ENCODE results near the gene PCAT6. TPM values are rescaled to one million over a fixed set of nuclear protein-coding genes. Genes with fewer than 3 reads are reported as not detected.

Gene PCAT6
- total RNA-seq, 1 experiment from 2014 or later = 4.8 TPM

DNA sequence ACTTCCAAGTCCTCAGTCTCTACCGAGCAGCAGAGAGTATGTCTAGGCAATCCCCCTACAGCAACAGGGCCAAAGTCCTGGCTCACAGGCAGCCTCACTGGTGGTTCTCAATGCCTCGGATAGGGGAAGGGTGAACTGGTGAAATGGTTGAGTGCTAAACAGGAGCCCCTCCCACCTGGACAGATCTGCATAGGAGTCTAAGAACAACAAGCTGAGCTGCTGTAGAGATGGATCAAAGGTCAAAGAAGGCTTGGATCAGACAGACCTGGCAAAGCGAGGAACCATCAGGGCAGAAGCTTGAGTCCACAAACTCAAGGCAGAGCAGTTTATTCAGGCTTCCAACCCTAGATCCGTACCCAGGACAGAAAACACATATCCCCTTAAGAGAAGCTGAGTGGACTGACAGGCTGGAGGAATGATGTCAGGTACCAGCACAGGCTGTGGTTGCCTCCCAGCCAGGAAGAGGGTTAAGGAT lies 46.4 kb downstream of the PCAT6 start:
- Histone ChIP-seq H3K9ac (ENCODE audit: extremely low read depth, insufficient read length, low read length) (no peak overlapping the region), H3K79me2 (ENCODE audit: insufficient read depth, low read length) (peaks cover 3% of the 10 kb centered on the region; the same call in 1 of the 2 replicates), H3K27ac (ENCODE audit: insufficient read length, low read depth, low read length) (no peak overlapping the region), H2BK5ac (ENCODE audit: insufficient read length, low read length) (no peak overlapping the region), H3T11ph (ENCODE audit: low read length) (no peak overlapping the region), H3K23ac (ENCODE audit: insufficient read length, low read depth, low read length) (no peak overlapping the region), H4K20me1 (ENCODE audit: control insufficient read depth, insufficient read depth, insufficient read length) (no peaks in the 10 kb centered on the region), H3K56ac (ENCODE audit: insufficient read length, low read depth, low read length) (no peak overlapping the region), H3K9me3 (ENCODE audit: control insufficient read depth, low read depth, low read length) (no peaks in the 10 kb centered on the region), H4K8ac (replicated peaks; ENCODE audit: insufficient read length, low read depth, low read length) (no peak overlapping the region), H2BK120ac (ENCODE audit: low read depth, low read length, poor library complexity, severe bottlenecking) (no peak overlapping the region), H3K4me2 (ENCODE audit: insufficient read depth, insufficient read length, low read length) (no peak overlapping the region), H2BK20ac (ENCODE audit: low read depth, low read length, poor library complexity, severe bottlenecking) (no peak overlapping the region), H2AFZ (ENCODE audit: low read length) (no peak overlapping the region), H2BK15ac (ENCODE audit: low read depth, low read length) (no peak overlapping the region), H3K18ac (ENCODE audit: insufficient read length, low read depth, low read length) (no peak overlapping the region), H3K4ac (ENCODE audit: low read depth, low read length) (no peak overlapping the region), H4K91ac (ENCODE audit: insufficient read length, low read depth, low read length) (no peak overlapping the region), H3K23me2 (ENCODE audit: insufficient read length, low read depth, low read length, poor library complexity, severe bottlenecking) (peaks cover 4% of the 10 kb centered on the region), H3K79me1 (ENCODE audit: insufficient read depth, low read depth, low read length, poor library complexity, severe bottlenecking) (peaks cover 11% of the 10 kb centered on the region), H3K27me3 (ENCODE audit: insufficient read depth, low read length) (no peaks in the 10 kb centered on the region), H4K5ac (ENCODE audit: insufficient read length, low read depth, low read length) (no peak overlapping the region), H2BK12ac (ENCODE audit: insufficient read length, low read depth, low read length) (no peak overlapping the region), H3K14ac (ENCODE audit: insufficient read depth, low read length) (no peak overlapping the region), H2AK5ac (ENCODE audit: insufficient read length, low read length) (no peak overlapping the region), H3K4me1 (ENCODE audit: insufficient read depth, low read length) (0 out of 2 replicates have a peak, but pooled peaks cover 2% of the 10 kb centered on the region)
- no peak overlapping the region for H3K27ac Mint-ChIP-seq
- no peaks in the 10 kb centered on the region for H3K27me3 Mint-ChIP-seq (ENCODE audit: low read depth)
- peaks cover 18 to 56% (median 46%) of the 10 kb centered on the region in 3 experiments; a peak in 6 of 7 replicates for H3K36me3 Mint-ChIP-seq (ENCODE audit: insufficient read depth in 1 of 3, low read depth in 3 of 3)
- TF ChIP-seq, protein P1, sequence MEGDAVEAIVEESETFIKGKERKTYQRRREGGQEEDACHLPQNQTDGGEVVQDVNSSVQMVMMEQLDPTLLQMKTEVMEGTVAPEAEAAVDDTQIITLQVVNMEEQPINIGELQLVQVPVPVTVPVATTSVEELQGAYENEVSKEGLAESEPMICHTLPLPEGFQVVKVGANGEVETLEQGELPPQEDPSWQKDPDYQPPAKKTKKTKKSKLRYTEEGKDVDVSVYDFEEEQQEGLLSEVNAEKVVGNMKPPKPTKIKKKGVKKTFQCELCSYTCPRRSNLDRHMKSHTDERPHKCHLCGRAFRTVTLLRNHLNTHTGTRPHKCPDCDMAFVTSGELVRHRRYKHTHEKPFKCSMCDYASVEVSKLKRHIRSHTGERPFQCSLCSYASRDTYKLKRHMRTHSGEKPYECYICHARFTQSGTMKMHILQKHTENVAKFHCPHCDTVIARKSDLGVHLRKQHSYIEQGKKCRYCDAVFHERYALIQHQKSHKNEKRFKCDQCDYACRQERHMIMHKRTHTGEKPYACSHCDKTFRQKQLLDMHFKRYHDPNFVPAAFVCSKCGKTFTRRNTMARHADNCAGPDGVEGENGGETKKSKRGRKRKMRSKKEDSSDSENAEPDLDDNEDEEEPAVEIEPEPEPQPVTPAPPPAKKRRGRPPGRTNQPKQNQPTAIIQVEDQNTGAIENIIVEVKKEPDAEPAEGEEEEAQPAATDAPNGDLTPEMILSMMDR (conservative IDR thresholded peaks at IDR 0.05) = no peak
- WGBS (ENCODE audit: extremely low coverage, insufficient read length, low lambda C conversion rate) = no CpG with 5 or more reads among the region's 4 CpGs
- no peak overlapping the region for H3K4me3 Mint-ChIP-seq
- H3K9me3 Mint-ChIP-seq = no peaks in the 10 kb centered on the region
- H3K4me1 Mint-ChIP-seq = peaks cover 11 to 16% of the 10 kb centered on the region in 2 experiments
- no peak for DNase-seq
